ENCODE results near the gene JAKMIP1.

- TF ChIP-seq REST (IDR thresholded peaks at IDR 0.05; ENCODE audit: borderline replicate concordance) (no peak), CTCF (IDR thresholded peaks at IDR 0.05; ENCODE audit: poor library complexity, severe bottlenecking) (no peak), EP300 (conservative IDR thresholded peaks at IDR 0.05; ENCODE audit: poor library complexity, severe bottlenecking) (no peak), POLR2AphosphoS5 (IDR thresholded peaks at IDR 0.05) (no peak), EZH2 (IDR thresholded peaks at IDR 0.05; ENCODE audit: borderline replicate concordance, insufficient read depth, low read length, poor library complexity, severe bottlenecking) (no peak)
Observed at GRCh38 chr4:6197433-6198174, 2.7 kb downstream of the JAKMIP1 start.

Measured in neural cell (in vitro differentiated cells).